Natural killer cell (primary cell): ENCODE measurements around the gene NOS1AP. TPM values are rescaled to one million over a fixed set of nuclear protein-coding genes. Genes with fewer than 3 reads are reported as not detected.
"Not testable (repeated sequence)": the region's sequence is repeated elsewhere in the genome, so short reads cannot be mapped to it uniquely, and the experiment has no call there.

Experiments
- ATAC-seq, 3 donors: fragments of 150-1000 bp in 2 of 3; fragments of 200-7000 bp in 1 of 3; cut with Tn5 transposase; 1 replicate in 1 of 3; 2 replicates in 2 of 3; pipeline ENCODE4 v1.10.0; 2021; ENCODE audit warnings: mild to moderate bottlenecking in 2 of 3, moderate library complexity in 2 of 3
- DNase-seq, 2 donors: peaks; one replicate each; pipeline versions ENCODE4 v3.0.0 to v3.0.0-alpha.2; 2013 to 2021; ENCODE audit warnings: mixed read lengths in 1 of 2
- H3K27ac ChIP-seq: one replicate; pipeline ENCODE4 v1.5.1; 2013; ENCODE audit warnings: mild to moderate bottlenecking, low read length
- H3K27me3 ChIP-seq: one replicate; pipeline ENCODE4 v1.6.1; 2013; ENCODE audit warnings: low read length; ENCODE audit not compliant: control insufficient read depth, insufficient read depth
- H3K36me3 ChIP-seq: one replicate; pipeline ENCODE4 v1.6.1; 2013; ENCODE audit warnings: low read length; ENCODE audit not compliant: control insufficient read depth, insufficient read depth
- H3K4me1 ChIP-seq: one replicate; pipeline ENCODE4 v1.6.1; 2013; ENCODE audit warnings: low read length; ENCODE audit not compliant: control insufficient read depth, insufficient read depth
- H3K4me3 ChIP-seq: one replicate; pipeline ENCODE4 v1.5.1; 2013; ENCODE audit warnings: low read length
- H3K9me3 ChIP-seq: one replicate; pipeline ENCODE4 v1.6.1; 2013; ENCODE audit warnings: low read length; ENCODE audit not compliant: control insufficient read depth, insufficient read depth
- H3K27ac Mint-ChIP-seq, 2 donors: one replicate each; pipeline ENCODE4 v1.8.0; 2022; ENCODE audit warnings: mild to moderate bottlenecking in 2 of 2, mixed read lengths in 2 of 2, moderate library complexity in 1 of 2
- H3K27me3 Mint-ChIP-seq, 2 donors: one replicate each; pipeline ENCODE4 v1.8.0; 2022; ENCODE audit warnings: low read depth in 2 of 2, mixed read lengths in 2 of 2
- H3K36me3 Mint-ChIP-seq: one replicate; pipeline ENCODE4 v1.8.0; 2022; ENCODE audit warnings: mixed read lengths
- H3K4me1 Mint-ChIP-seq, 2 donors: one replicate each; pipeline ENCODE4 v1.8.0; 2022; ENCODE audit warnings: mixed read lengths in 2 of 2
- H3K4me3 Mint-ChIP-seq: one replicate; pipeline ENCODE4 v1.8.0; 2022; ENCODE audit warnings: mild to moderate bottlenecking, moderate library complexity, mixed read lengths
- H3K9me3 Mint-ChIP-seq, 2 donors: one replicate each; pipeline ENCODE4 v1.8.0; 2022; ENCODE audit warnings: mixed read lengths in 2 of 2
- WGBS: methylation state at CpG from one replicate; pipeline ENCODE4 v1.1.7; 2013; ENCODE audit warnings: missing lambda C conversion rate; ENCODE audit not compliant: insufficient coverage; 5-methylcytosine and 5-hydroxymethylcytosine counted together
- intact Hi-C: fragments of 100-400 bp; cut with micrococcal nuclease; formaldehyde crosslinking; loops from one replicate; pipeline ENCODE4 v1.14.2; 2022
- total RNA-seq, 4 donors: library from RNA; stranded (reverse); fragments of 120-200 nt in 1 of 4; gene quantifications; one replicate each; pipeline versions ENCODE4 v1.2.3 to v1.2.4, GENCODE V29; 2013 to 2022
- TF ChIP-seq, protein P1 (sequence below): fragments of 200-600 bp; IDR thresholded peaks from one replicate; pipeline ENCODE4 v1.8.0; 2022; ENCODE audit warnings: antibody characterized with exemption

NOS1AP gene
- total RNA-seq, 3 donors from 2014 or later (not counting 1 experiment from before 2014, with no cell fraction given) = 0.09 to 0.20 TPM; not detected in 1

DNA sequence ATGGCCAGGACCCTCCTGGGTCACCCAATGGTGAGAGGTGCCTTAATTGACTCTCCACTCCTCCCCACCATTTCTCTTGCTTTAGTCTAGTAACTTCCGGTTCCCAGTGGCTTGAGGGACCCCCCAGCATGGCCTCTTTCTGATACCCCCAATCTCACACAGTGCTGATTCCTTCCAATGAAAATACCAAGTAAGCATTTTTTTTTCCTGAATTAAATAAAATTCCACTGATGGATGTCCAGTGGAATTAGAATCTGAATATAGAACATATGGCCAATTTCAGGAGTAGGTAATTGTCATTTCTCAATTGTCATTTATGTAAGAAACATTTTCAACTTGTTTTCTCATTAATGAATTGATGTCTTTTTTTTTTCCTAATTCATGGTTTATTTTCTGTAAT, 9.5 kb downstream of the NOS1AP start:
- no peak overlapping the region for H3K4me3 Mint-ChIP-seq
- H3K4me3 ChIP-seq = no peak overlapping the region
- H3K27me3 ChIP-seq = peaks cover 2% of the 10 kb centered on the region
- TF ChIP-seq, protein P1, sequence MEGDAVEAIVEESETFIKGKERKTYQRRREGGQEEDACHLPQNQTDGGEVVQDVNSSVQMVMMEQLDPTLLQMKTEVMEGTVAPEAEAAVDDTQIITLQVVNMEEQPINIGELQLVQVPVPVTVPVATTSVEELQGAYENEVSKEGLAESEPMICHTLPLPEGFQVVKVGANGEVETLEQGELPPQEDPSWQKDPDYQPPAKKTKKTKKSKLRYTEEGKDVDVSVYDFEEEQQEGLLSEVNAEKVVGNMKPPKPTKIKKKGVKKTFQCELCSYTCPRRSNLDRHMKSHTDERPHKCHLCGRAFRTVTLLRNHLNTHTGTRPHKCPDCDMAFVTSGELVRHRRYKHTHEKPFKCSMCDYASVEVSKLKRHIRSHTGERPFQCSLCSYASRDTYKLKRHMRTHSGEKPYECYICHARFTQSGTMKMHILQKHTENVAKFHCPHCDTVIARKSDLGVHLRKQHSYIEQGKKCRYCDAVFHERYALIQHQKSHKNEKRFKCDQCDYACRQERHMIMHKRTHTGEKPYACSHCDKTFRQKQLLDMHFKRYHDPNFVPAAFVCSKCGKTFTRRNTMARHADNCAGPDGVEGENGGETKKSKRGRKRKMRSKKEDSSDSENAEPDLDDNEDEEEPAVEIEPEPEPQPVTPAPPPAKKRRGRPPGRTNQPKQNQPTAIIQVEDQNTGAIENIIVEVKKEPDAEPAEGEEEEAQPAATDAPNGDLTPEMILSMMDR = no peak
- 80% methylated on average over 1 of the region's 1 CpG for WGBS
- intact Hi-C loops = no loop called here
- no peaks in the 10 kb centered on the region for H3K36me3 Mint-ChIP-seq
- no peaks in the 10 kb centered on the region for H3K36me3 ChIP-seq
- no peak overlapping the region for H3K27ac Mint-ChIP-seq
- no peak overlapping the region for H3K27ac ChIP-seq
- ATAC-seq = no peak
- no peaks in the 10 kb centered on the region for H3K4me1 ChIP-seq
- H3K9me3 ChIP-seq = no peaks in the 10 kb centered on the region
- H3K9me3 Mint-ChIP-seq = no peaks in the 10 kb centered on the region
- H3K4me1 Mint-ChIP-seq = peaks cover 0 to 8% of the 10 kb centered on the region in 2 donors
- H3K27me3 Mint-ChIP-seq = peaks cover 17 to 33% of the 10 kb centered on the region in 2 donors
- no peak for DNase-seq

- H3K27me3 ChIP-seq = peaks cover 2% of the 10 kb centered on the region
- 100% methylated on average over 1 of the region's 2 CpGs for WGBS
- no peak overlapping the region for H3K27ac Mint-ChIP-seq
Observed at GRCh38 chr1:162080472-162081015, 11.1 kb downstream of the NOS1AP start.

DNA sequence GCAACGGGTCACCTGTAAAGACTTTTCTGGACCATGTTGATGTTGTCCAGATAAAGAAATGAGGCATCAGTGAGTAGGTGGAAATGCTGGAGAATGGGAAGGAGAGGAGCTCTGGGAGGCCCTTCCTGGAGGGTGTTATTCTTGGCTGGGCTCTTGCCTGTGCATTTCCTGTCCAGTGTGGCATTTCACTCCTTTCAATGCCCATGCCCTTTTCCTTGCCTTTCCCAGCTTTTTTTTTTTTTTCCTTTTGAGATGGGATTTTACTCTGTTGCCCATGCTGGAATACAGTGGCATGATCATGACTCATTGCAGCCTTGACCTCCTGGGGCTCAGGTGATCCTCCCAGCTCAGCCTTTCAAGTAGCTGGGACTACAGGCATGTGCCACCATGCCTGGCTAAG, 11.8 kb downstream of the NOS1AP start:
- no peaks in the 10 kb centered on the region for H3K36me3 Mint-ChIP-seq
- H3K27ac Mint-ChIP-seq = no peak overlapping the region

More at GRCh38 chr1:162080472-162081015, 11.1 kb downstream of the NOS1AP start:
- no peak overlapping the region for H3K27ac ChIP-seq
- H3K4me1 ChIP-seq = no peaks in the 10 kb centered on the region
- Mint-ChIP-seq H3K27me3 (peaks cover 16 to 19% of the 10 kb centered on the region in 2 donors), H3K4me1 (peaks cover 0 to 8% of the 10 kb centered on the region in 2 donors), H3K36me3 (no peaks in the 10 kb centered on the region), H3K4me3 (no peak overlapping the region), H3K9me3 (no peaks in the 10 kb centered on the region)
- peak in 1 of 3 donors; percentile 24 for ATAC-seq
- TF ChIP-seq, protein P1 = no peak
- intact Hi-C loops = no loop called here
- no peaks in the 10 kb centered on the region for H3K36me3 ChIP-seq
- DNase-seq = no peak
- H3K9me3 ChIP-seq = no peaks in the 10 kb centered on the region
- no peak overlapping the region for H3K4me3 ChIP-seq

DNA sequence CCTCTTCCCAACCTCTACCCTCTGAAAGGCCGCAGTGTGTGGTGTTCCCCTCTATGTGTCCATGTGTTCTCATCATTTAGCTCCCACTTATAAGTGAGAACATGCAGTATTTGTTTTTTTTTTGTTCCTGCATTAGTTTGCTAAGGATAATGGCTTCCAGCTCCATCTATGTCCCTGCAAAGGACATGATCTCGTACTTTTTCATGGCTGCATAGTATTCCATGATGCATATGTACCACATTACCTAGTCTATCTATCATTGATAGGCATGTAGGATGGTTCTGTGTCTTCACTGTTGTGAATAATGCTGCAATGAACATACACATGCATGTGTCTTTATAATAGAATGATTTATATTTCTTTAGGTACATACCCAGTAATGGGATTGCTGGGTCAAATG, 12.6 kb downstream of the NOS1AP start:
- ATAC-seq, H3K9me3 ChIP-seq, H3K4me1 Mint-ChIP-seq, H3K4me1 ChIP-seq, intact Hi-C loops, H3K36me3 ChIP-seq, H3K36me3 Mint-ChIP-seq, H3K27ac ChIP-seq, H3K4me3 ChIP-seq, H3K4me3 Mint-ChIP-seq, DNase-seq, H3K9me3 Mint-ChIP-seq, H3K27me3 ChIP-seq, H3K27ac Mint-ChIP-seq: not testable (repeated sequence)
- H3K27me3 Mint-ChIP-seq = peaks cover 13 to 19% of the 10 kb centered on the region in 2 donors
- WGBS = 76% methylated on average over 2 of the region's 2 CpGs

More for the DNA sequence above, 11.8 kb downstream of the NOS1AP start:
- 94% methylated on average over 1 of the region's 1 CpG for WGBS
- Mint-ChIP-seq H3K4me3 (no peak overlapping the region), H3K4me1 (peaks cover 0 to 8% of the 10 kb centered on the region in 2 donors), H3K27me3 (peaks cover 13 to 19% of the 10 kb centered on the region in 2 donors), H3K9me3 (no peaks in the 10 kb centered on the region)
- H3K9me3 ChIP-seq = no peaks in the 10 kb centered on the region
- H3K27me3 ChIP-seq = no peaks in the 10 kb centered on the region
- no peaks in the 10 kb centered on the region for H3K36me3 ChIP-seq
- H3K27ac ChIP-seq = no peak overlapping the region
- no peak overlapping the region for H3K4me3 ChIP-seq
- no peak for ATAC-seq
- H3K4me1 ChIP-seq = no peaks in the 10 kb centered on the region
- DNase-seq = no peak
- TF ChIP-seq, protein P1 = no peak
- intact Hi-C loops = no loop called here
